Activated CD8-positive, alpha-beta memory T cell treated with anti-CD3 and anti-CD28 coated beads, Interleukin-2, amount 50 U/mL, for 24 hours (primary cell): ENCODE measurements around the gene RAC2.
"Not testable (repeated sequence)": the region's sequence is repeated elsewhere in the genome, so short reads cannot be mapped to it uniquely, and the experiment has no call there.

Experiments used
- DNase-seq: peaks from one replicate; pipeline ENCODE4 v3.0.0-alpha.2; 2020; ENCODE audit errors: extremely low read depth

The RAC2 gene

DNA sequence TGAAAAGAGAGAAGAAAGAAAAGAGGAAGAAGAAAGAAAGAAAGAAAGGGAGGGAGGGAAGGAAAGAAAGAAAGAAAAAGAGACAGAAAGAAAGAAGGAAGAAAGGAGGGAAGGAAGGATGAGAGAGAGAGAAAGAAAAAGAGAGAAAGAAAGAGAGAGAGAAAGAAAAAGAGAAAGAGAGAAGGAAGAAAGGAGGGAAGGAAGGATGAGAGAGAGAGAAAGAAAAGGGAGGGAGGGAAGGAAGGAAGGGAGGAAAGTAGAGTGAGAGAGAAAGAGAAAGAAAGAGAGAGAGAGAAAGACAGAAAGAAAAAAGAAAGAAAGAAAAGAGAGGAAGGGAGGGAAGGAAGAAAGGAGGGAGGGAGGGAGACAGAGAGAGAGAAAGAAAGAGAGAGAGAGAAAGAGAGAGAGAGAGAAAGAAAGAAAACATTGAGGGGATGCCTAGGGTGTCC lies 11.5 kb upstream of the RAC2 start:
- DNase-seq: no peak

DNA sequence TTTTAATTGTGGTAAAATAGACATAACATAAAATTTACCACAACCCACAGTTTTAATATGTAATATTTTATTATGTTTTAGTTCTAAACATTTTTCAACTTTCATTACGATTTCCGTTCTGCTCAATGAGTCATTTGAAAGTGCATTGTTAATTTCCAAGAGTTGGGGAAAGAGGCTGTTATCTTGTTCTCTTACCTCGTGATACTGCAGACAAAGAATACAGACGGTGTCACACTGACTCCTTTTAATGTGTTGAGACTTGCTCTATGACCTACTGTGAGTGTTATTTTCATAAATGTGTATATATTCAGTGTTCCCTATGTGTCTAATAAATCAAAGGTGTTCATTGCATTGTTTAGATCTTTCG lies 10.8 kb upstream of the RAC2 start:
- DNase-seq: no peak

DNA sequence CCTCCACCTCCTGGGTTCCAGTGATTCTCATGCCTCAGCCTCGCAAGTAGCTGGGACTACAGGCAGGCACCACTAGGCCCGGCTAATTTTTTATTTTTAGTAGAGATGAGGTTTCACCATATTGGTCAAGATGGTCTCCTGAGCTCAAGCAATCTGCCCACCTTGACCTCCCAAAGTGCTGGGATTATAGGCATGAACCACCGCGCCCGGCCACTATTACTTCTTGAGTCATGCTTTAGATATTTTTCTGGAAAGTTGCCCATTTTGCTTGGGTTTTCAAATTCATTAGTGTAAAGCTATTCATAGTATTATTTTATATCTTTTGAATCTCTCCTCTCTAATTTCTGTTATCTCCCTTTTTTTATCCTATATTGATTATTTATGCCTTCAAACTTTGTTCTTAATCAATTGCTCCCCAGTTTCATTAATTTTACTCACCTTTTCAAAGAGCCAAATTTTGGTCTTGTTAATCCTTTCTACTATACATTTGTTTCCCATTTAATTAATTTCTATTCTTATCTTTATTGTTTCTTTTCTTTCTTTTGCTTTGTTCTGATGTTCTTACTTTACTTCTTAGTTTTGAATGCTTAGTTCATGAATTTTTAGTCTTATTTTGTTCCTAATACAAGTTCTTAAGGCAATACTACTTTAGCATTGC lies 10.3 kb upstream of the RAC2 start:
- DNase-seq: no peak

DNA sequence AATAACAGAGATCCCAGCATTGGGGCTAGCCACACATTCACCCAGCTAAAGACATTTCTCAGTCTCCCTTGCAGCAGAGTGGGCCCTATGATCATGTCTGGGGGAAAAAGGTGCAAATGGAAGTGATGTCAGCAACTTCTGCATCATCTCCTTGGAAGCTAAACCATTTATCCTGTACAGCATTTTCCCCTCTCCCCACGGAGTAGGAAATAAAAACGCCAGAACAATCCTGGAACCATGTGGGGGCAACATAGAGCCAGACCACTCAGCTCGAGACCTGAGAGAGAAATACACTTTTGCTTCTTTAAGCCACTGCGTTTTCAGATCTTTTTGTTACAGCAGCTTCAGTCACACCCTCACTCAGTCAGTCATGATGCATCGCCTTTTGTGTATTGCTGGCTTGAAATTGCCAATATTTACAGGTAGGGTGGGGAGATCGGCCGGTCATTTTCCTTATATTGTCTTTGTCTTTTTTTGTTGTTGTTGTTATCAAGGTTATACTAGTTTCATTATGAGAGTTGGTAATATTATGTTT lies 9.1 kb upstream of the RAC2 start:
- no peak for DNase-seq

DNA sequence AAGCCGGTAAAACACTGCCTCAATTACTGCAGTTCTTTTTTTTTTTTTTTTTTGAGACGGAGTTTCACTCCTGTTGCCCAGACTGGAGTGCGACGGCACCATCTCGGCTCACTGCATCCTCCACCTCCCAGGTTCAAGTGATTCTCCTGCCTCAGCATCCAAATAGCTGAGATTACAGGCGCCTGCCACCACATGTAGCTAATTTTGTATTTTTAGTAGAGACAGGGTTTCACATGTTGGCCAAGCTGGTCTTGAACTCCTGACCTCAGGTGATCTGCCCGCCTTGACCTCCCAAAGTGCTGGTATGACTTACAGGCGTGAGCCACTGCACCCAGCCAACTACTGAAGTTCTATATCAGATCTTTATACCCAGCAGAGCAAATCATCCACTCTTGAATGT lies 7.8 kb upstream of the RAC2 start:
- DNase-seq: not testable (repeated sequence)

DNA sequence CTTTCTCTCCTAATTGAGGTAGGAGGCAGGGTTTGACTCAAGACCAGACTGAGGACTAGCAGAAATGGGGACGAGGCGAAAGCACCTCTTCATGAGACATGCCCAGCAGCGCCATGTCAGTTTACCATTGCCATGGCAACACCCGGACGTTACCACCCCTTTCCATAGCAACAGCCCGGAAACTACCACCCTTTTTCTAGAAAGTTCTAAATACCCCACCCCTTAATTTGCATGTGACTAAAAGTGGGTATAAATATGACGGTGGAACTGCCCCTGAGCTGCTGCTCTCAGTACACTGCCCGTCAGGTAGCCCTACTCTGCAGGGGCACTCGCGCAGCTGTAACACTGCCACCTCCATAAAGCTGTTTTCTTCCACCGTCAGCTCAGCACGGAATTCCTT lies 5.9 kb upstream of the RAC2 start:
- DNase-seq: no peak

DNA sequence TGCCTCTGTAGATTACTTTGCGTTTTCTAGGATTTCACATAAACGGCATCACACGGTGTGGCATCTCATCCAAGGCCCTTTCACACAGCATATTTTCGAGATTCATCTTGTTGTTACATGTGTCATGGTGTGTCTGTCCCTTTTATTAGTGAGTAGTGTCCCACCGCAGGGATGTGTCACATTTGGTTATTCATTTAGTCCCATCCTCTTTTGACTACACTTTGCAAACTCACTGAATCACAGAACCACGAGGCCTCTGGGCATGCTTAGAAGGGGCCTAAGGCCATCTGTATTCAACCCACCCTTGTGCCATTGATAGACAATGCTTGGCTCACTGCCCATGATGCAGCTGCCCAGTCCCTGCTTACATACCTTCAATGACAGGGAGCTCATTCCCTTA lies 4.2 kb upstream of the RAC2 start:
- no peak for DNase-seq

DNA sequence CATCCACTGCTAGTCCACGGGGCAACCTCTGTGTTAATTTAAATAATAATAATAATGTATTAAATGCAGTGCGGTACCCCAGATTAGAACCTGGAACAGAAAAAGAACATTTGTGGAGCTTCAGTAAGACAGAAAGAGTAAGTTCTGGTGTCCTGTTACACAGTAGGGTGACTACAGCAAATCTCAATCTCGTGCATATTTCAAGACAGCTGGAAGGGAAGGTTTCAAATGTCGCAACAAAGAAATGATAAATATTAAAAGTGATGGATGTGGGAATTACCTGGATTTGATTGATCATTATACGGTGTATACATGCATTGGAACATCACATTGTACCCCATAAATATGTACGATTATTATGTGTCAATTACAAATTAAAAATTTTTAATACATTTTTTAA lies 1.7 kb upstream of the RAC2 start:
- DNase-seq: no peak

DNA sequence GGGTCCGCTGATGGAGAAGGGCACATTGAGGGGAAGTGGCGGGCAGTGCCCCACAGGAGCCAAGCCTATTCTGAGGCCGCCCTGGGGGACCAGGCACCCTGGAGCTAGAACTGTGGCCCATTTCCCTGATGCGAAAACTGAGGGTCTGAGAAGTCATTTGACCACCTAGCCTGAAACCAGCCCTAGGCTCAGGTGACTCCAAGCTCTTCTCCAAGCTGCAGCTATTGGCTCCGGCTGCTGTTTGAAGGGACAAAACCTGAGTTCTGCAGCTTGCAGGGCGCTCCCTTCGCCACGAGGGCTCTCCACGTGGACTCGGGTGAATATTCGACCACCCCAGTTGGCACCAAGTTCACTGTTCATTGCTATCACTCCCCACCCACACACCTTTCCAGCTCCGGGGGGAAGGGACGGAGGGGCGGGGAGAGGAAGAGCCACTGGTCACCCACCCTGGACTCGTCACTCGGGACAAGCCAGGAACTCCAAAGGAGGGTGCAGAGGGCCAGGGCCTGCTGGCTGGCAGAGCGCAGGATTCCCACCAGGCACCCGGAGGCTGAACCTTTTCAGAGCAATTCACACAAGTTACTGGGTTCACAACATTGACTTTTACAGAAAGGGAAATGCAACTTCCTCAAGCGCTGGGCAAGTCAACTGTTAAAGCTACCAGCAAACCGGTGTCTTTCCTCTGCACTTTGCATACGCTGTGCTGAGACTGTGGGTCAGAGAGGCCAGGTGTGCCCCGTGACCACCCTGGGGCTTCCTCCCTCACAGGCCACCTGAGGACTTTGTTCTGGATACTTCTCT lies 1.1 kb upstream of the RAC2 start:
- DNase-seq: no peak

DNA sequence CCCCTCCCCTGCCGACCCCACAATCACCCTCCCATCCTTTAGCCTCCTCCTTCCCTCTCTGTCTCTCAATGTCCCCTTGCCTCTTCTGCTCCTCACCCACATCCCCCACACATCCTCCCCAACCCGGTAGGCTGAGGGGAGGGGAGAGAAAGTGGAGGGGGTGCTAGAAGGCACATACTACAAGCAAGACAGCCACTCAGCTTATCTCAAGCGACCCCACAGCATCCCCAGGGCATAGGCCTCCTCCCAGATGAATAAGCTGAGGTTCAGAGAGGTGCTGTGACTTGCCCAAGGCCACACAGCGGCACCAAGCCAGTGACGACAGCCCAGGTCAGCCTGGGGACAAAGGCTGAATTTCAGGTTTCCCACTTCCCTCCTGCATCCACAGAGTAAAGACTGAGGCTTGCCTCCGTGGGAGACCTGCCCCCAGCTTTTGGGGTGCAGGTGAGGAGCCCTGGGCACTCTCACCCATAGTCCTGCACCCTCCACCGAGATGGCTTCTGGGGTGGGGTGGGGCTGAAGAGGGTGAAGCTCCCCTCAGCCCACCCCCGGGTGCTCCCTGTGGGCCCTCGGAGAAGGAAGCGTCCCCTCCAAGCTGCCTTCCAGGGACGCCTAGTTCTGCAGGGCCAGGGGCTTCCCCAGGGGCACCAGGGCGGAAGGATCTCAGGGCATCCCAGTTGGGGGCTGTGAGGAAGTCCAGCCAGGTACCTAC lies 511 bp downstream of the RAC2 start:
- no peak for DNase-seq

DNA sequence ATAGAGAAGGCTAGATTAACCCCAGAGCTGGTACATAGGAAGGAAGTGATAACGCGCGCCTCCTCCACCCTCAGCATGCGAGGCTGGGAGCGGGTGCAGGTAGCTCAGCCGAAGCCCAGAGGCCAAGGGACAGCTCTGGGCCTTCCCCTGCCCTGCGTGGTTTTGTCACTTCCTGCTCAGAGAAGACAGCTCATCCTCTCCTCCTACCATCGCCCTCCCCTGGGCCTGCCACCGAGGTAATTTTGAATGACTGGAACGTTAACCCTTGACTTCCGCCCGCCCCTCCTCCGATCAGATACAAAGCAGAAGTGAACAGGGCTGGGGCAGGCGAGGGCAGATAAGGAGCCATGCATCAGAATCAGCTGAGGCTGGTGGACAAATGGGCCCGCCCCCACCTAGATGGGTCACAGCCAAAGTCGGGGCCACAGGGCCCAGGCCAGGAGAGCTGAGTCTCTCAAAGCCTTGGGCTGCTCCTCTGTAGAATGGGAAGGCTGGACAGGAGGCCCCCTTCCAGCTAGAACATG lies 1.6 kb downstream of the RAC2 start:
- peak; percentile 84 for DNase-seq

DNA sequence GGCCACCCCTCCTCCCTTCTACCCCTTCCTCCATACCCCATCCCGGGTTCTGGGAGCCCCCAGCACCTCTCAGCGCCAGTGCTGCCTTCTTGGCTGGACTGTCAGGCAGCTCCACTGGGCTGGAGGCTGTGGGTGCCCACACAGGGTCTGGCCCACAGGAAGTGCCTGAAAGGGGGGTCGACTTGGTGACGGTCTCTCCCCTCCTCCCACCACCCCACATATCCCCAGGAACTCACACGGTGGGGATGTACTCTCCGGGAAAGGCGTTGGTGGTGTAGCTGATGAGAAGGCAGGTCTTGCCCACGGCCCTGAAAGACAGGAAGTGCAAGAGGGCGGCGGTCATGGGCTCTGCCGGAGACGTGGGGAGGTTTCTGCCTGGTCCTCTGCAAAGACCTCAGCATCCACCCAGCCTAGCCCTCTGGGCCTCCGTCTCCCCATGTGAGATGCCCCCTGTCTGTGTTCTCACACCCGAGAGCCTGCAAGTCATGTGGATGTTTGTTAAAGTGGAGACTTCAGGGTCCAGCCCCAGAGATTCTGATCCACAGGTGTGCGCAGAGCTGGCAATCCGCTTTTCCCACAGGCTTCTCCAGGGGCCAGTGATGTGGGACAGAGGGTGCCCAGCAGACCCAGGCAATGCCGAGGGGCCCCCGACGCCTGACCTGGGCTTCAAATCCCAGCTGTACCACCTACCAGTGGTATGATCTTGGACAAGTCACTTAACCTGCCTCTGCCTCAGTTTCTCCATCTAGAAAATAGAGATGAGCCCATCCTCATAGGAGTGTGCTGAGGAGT lies 2.5 kb downstream of the RAC2 start:
- no peak for DNase-seq

DNA sequence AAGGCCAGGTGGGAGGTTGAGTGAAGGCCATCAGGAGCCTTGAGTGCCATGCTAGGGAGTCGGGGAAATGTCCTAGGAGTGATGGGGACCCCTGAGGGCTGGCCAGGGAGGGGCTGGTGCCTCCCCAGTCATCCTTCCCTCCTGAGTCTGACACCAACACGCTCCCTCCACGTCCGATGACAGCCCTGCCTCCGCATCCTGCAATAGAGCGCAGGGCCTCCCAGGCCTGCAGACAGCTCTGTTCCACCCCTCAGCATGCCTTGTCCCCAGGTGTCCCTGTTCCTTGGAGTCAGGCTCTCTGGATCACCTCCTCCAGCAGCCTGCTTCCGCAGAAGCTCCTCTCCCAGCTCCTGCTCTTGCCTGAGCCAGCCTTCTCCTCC lies 3.1 kb downstream of the RAC2 start:
- no peak for DNase-seq

DNA sequence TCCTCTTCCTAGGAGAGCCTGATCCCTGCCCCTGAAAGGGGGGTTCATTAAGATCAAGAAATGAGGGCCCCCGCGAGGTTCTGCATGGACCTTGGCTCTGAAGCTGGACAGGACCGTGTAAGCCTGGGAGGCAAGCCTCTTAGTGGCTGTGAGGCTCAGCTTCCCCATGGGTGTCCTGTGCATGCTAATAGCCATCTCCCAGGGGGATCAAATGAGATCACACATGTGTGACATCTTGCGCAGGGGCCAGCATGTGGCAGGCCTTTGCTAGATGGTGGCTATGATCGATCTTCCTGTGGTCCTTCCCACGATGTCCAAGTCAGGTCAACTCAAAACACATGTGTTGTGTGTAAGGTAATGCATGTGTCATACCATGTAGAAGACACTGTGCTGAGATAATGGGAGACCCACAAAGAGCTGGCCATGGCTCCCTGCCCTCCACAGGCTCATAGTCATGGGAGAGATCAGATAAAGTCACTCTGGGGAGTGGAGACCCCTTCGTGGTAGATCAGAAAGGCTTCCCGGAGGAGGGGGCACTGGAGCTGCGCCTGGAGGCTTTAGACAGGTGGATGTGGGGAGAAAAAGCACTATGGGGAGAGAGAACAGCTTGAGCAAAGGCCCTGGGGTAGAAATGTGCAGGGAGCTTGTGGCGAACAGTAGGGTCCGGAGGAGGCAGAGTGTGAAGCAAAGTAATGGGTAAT lies 3.7 kb downstream of the RAC2 start:
- DNase-seq: no peak

DNA sequence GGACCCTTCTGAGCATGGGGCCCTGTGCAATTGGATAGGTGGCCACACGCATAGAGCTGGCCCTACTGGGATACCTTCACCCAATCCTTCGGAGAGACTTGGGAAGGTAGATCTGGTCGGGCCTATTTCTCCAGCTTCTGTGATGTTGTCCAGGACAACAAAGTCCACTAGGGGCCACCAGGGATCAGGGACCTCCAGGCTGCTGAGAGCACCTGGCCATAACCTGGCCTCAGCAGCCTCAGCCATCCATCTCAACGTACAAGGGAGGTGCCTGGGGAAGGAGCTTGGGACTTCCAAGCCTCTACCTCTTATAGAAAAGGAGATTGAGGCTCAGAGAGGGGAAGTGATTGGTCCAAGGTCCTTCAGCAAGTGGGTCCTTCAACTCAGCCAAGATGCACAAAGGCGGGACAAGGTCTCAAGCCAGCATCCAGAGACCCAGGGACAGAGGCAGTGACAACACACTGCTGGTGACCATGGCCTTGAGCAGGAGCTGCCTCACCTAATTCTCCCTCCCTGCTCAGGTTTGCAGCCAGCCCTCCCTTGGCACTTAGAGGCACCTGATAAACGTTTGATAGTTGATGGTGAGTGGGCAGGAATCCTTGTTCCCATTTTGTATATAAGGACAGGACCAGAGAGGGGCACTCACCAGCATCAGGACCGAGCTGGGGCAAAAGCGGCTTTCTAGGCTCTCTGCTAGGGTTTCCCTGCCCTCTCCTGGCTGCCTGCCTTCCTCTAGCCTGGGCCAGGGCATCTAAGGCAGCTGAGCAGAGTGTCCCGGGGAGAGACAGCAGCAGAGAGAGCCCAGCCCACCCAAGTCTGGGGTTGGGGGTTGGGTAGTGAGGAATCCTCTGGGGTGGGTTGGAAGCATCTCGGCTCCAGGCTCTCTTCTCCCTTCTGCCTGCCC lies 4.5 kb downstream of the RAC2 start:
- DNase-seq: no peak

DNA sequence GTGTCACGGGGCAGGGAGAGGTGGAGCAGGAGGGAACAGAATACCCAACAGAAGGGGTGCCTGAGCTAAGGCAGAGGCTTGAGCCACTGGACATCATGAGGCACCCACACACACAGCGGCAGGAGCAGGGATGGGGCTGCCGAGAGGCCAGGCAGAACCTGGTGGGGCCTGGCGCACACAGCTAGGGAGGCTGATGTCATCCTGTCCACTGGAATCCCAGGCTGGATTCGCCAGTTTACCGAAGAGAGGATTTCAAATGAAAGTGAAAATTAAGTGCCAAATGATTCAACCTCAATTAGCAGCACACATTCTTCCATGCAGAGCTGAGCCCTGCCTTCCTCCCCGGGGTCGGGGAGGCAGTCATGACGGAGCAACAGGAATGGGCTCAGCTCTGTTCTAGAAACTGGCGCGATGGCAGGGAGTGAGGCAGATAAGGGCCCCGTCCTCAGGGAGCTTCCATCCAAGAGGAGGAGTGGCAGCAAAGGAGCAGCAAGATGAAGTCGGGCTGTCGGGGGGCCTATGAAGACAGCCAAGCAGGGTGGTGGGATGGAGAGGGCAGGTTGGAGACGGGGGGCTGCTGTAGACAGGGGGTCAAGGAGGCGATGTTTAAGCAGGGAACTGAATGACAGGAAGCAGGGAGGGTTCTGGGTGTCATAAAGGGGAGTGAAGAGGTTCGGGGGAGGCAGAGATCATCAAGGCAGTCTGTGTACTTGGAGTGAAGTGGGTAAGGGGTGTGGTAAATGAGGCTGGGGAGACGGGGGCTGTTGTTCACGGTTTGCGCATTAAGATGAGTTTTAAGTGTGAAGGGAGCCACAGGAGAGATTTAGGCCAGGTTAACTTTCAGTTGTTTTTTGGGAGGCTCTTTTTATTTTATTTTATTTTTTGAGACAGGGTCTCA lies 6.4 kb downstream of the RAC2 start:
- no peak for DNase-seq

DNA sequence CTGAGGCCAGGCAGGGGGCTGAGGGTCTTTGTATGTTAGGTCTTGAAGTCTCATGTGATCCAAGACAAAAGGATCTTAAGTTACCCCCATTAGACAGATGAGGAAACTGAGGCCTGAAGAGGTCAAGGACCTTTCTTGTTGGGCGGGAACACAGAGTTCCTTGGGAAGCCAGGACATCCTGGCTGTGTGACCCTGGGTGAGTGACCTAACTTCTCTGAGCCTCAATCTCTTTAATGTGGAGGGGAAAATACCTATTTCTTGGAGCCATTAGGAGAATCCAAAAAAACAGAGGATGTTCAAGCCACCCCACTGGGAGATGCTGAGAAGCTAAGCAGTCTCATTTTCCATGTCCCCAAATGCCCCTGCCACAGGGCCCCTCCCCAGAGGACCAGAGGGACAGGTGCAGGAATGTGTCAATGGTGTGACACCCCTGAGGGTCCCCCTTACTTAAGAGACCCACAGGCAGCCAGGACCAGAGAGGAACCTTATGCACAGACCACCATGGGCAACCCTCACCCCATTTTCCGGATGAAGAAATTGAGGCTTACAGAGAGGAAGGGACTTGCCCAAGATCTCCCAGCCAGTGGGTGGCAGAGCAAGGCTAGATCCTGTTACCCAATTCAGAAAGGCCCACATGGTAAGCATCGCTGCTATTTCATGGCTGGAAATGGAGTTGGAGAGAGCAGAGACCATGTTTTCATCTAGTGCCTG lies 8.0 kb downstream of the RAC2 start:
- DNase-seq: no peak
